Uterus (tissue), 2 donors: ENCODE results near the gene ZNF628.

ENCODE experiments used
- CTCF ChIP-seq, 4 experiments: fragments of 200-600 bp in 2 of 4; fragments of 450-650 bp in 2 of 4; sonication (generic) in 2 of 4; IDR thresholded peaks; one replicate each; pipeline ENCODE4 v1.5.1; 2016 to 2019; ENCODE audit warnings: antibody characterized with exemption in 4 of 4, mild to moderate bottlenecking in 2 of 4, moderate library complexity in 1 of 4
- POLR2A ChIP-seq, 2 donors: fragments of 450-650 bp; IDR thresholded peaks; one replicate each; pipeline ENCODE4 v1.6.1; 2016; ENCODE audit warnings: antibody characterized with exemption in 2 of 2, mild to moderate bottlenecking in 1 of 2, moderate library complexity in 1 of 2

GRCh38 chr19:55495646-55496349 lies 19.4 kb downstream of the ZNF628 start:
- TF ChIP-seq POLR2A (IDR thresholded peaks at IDR 0.05) (no peak), CTCF (IDR thresholded peaks at IDR 0.05) (no peak)
